HPDE6-E6E7 (cell line): Measurements from ENCODE around the gene BTRC.
"Not testable (repeated sequence)": the region's sequence is repeated elsewhere in the genome, so short reads cannot be mapped to it uniquely, and the experiment has no call there.

ENCODE experiments used
- DNase-seq: peaks from one replicate; pipeline ENCODE4 v3.0.0; 2011; ENCODE audit warnings: missing footprints; ENCODE audit errors: extremely low spot score

Gene BTRC

DNA sequence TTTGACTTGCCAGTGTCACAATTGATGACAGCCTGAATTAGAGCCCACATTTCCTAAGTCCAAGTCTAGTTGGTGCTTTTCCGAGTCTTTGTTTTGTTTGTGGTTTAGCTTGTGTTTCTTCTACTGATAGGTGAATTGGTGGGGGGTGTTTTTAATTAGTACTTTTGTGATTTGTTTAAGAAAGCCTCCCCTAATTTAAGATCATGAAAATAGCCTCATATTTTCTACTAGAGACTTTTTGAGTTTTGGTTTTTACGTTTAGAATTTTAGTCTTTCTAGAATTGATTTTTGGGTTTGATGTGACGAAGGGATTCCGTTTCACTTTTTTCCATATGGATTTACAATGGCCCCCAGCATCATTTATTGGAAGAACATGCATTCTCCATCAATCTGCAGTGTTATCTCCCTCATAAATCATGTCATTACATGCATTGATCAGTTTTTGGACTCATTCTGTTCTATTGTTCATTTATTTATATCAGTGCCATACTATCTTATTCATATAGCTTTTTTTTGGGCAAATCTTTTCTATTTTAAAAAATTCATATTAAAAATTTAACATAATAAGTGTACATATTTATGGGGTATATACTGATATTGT, 32.8 kb downstream of the BTRC start:
- no peak for DNase-seq

DNA sequence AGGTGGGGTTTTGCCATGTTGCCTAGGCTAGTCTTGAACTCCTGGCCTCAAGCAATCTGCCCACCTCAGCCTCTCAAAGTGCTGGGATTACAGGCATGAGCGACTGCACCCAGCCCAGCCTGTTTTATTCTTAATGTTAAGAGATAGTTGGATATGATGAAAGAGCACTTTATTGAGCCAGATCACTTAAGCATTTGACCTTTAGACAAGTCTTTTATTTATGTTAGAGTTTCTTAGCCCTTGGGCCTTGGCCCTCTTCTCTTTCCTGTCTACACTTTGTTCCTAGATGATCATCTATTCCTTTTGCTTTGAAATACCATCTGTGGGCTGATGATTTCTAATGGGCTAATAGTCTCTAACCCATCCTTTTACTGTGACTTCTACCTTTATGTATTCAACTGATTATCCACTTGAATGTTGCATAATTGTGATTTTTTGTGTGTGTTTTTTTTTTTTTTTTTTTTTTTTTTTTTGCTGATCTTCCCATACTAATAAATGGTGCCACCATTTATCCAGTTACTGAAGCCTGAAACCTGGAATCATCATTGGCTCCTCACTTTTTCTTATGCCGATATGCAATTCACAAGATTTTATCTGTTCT, 34.8 kb downstream of the BTRC start:
- no peak for DNase-seq

DNA sequence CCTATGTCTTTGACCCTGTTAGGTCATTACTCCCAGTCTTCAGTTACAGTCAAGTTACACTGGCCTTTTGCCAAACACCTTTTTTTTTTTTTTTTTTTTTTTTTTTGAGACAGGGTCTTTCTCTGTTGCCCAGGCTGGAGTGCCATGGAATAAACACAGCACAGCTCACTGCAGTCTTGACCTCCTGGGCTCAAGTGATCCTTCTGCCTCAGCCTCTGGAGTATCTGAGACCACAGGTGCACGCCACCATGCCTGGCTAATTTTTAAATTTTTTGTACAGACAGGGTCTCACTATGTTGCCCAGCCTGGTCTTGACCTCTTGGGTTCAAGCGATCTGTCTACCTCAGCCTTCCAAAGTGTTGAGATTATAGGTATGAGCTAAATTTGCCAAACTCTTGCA, 35.6 kb downstream of the BTRC start:
- not testable (repeated sequence) for DNase-seq

DNA sequence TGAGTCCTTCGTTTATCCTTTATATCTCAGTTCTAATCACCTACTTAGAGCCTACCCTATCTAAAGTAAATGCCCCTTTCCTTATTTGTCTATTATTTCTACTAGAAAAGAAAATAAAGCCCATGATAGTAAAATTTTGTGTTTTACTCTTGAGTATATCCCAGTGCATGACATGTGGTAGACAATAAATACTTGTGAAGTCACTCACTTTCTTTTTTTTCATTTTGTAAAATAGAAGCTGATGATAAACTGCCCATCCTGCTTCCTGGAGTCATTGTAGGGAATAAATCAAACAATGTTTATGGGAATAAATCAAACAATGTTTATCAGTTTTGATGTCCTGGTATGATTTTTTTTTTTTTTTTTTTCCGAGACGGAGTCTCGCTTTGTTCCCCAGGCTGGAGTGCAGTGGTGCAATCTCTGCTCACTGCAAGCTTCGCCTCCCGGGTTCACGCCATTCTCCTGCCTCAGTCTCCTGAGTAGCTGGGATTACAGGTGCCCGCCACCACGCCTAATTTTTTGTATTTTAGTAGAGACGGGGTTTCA, 36.1 kb downstream of the BTRC start:
- no peak for DNase-seq

DNA sequence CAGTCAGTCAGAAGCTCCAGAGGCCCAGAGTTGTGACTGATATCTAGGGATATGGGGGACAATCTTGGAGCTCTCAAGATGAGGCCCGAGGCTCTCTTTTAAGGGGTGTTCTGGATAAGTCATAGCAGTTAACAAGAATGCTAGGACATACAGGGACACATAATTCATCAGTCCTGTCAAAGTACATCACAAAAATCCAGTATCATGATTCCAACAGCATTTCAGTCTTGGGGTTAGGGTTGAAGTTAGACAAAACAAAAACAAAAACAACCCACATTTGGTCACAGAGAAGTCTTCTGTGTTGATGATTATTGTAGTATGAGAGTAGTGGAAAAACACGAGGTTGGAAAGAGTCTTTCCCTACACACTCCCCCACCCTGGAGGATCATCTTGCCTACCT, 39.4 kb downstream of the BTRC start:
- DNase-seq = no peak

DNA sequence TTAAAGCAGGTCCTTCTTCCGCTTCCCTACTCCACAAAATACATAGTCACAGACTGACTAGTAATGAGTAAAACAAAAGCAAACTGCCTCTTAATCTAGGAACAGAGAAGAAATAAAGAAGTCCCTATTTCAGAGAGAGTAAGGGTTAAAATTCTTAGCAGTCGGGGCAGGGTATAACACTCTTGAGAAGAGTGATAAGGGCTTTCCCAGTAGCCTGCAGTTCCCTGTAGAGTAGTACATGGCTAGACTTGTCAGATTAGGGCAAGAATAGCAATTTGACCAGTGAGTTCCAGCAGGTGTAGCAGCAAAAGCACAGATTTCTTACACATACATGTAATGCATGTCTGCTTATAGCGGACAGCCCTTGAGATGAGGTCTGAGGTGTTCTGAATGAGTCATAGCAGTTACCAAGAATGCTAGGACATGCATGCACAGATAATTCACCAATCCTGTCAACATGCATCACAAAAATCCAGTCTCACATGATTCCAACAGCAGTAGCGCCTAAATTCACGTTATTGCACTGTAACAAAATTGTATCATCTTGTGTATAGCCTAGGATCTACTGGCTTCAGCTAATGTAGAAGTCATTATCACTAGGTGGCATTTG, 40.7 kb downstream of the BTRC start:
- peak; percentile 31 for DNase-seq

DNA sequence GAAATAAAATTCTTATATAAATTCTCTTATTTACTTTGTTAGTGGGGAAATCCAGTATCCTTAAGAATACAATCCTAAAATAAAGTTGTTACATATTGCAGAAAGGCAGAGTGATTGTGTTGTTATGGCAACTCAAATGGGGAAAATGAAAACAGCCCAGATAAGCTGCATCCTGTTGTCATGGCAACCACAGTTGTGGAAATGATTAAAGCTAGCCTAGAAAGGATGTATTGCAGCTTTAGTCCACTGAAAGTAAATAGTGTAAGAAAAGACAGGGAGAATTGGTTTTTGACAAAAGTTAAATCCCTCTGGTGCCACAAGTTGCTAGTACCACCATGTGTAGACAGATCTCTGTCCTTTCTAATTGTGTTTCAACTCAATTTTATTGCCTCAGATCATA, 43.2 kb downstream of the BTRC start:
- DNase-seq = no peak

DNA sequence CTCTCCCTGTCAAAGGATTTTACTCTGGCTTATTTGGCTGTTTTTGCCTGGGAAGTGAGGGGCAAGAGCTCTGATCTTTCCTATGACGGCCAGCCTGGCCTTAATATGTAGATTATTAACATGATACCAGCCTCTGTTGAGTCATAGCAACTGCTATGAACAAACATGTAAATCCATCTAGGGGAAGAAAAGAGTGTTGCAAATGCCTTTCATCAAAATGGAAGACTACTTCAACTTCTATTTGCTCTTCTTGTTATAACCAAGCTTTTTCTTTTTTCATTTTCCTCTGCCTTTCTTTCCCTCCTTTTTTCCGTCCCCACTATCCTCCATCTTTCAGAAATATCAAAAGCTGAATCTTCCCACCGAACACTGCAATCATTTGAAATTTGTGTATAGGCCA, 46.6 kb downstream of the BTRC start:
- DNase-seq = no peak

DNA sequence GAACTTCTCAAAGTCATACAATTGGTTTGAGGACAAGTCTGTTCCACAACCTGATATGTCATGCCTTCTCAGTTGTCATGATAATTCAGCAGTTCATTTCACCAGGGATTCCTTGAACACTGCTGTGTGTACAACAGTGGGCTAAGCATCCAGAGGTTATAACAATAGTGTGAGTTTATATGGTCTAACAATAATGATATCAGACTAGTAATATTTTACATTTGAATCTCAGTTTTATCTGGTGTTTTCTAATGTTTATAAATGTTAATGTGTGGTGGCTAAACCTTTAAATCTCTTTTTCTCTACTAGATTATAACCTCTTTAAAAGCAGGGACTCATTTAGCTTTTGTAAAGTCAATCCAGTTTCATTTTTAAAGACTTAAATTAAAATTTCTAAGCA, 48.7 kb downstream of the BTRC start:
- no peak for DNase-seq

DNA sequence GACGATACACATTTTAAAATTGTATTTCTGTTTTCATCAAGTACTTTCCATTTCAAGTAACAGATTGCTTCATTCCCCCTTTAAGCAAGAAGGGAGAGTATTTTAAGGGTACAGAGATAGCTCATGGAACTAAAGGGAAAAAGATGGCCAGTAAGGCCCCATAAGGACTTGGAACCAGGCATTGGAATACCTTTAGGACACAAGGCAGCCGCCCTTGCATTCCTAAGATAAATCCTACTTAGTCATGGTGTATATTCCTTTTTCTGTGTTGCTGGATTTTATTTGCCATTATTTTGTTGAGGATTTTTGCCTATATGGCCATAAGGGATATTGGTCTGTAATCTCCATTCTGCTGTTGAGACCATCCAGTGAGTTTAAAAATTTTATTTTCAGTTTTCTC, 49.2 kb downstream of the BTRC start:
- DNase-seq = no peak

DNA sequence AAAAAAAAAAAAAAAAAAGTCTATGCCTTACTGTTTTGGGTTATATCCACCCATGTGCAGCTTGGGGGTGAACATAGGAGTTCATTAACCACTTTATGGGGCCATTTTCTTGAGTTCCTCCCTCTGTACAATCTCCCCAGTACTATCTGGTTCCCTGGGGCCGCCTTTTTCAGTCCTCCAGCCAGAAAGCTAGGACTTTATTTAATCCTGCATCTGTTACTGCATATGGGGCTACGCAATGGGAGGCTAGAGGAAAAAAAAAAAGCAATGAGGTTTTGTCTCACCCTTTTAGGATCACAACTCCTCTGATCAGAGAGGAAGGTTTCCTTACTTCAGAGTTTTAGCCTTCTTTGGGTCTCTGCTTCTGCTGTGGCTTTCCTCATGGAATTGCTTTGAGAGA, 51.0 kb downstream of the BTRC start:
- DNase-seq = no peak

DNA sequence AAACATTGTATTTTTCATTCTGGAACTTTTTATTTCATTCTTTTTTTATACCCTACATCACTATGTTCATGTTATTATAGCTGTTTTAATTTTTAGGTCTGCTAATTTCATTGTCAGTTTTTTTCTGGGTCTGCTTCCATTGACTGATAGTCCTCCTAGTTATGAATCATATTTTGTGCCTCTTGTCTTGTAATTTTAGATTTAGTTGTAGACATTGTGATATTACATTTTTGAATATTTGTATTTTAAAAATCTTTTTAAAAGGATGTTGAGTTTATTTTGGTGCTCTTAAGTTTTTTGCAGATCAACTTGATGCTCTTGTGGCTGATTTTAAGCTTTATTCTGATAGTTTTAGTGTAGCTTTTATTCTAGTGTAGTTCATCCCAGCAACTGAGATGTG, 57.6 kb downstream of the BTRC start:
- no peak for DNase-seq

DNA sequence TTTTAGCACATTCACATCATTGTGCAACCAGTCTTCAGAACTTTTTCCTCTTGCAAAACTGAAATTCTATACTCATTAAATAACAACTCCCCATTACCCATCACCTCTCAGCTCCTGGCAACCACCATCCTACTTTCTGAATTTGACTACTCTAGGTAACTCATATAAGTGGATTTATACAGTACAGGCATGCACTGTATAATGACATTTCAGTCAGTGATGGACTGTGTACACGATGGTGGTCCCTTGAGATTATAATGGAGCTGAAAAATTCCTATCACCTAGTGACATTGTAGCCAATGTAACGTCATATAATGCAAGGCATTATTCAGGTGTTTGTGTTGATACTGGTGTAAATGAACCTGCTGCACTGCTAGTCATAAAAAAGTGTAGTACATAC, 60.1 kb downstream of the BTRC start:
- no peak for DNase-seq

DNA sequence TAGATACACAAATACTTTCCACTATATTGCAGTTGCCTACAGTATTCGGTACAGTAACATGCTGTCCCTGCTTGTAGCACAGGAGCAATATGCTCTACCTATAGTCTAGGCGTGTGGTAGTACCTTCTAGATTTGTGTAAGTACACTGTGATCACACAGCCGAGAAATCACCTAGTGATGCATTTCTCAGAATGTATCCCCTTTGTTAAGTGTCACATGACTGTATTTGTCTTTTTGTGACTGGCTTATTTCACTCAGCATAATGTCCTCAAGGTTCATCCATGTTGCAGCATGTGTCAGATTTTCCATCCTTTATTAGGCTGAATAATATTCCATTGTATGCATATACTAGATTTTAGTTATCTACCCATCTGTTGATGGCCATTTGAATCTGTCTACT, 61.9 kb downstream of the BTRC start:
- DNase-seq = no peak

DNA sequence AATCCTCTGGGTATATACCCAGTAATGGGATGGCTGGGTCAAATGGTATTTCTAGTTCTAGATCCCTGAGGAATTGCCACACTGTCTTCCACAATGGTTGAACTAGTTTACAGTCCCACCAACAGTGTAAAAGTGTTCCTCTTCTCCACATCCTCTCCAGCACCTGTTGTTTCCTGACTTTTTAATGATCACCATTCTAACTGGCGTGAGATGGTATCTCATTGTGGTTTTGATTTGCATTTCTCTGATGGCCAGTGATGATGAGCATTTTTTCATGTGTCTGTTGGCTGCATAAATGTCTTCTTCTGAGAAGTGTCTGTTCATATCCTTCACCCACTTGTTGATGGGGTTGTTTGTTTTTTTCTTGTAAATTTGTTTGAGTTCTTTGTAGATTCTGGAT, 68.0 kb downstream of the BTRC start:
- not testable (repeated sequence) for DNase-seq

DNA sequence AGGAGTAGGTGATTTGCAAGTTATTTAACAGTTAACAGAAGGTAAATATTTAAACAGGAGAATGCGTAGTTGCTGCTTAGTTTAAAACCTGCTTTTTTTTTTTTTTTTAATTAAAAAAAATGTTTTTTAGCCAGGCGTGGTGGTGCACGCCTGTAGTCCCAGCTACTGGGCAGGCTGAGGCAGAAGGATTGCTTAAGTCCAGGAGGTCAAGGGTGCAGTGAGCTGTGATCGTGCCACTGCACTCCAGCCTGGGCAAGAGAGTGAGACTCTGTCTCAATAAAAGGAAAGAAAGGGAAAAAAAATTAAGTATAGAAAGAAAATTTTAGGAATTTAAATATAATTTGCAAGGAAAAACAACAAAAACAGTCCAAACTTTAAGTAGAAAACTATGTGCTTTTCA, 71.6 kb downstream of the BTRC start:
- DNase-seq = no peak

DNA sequence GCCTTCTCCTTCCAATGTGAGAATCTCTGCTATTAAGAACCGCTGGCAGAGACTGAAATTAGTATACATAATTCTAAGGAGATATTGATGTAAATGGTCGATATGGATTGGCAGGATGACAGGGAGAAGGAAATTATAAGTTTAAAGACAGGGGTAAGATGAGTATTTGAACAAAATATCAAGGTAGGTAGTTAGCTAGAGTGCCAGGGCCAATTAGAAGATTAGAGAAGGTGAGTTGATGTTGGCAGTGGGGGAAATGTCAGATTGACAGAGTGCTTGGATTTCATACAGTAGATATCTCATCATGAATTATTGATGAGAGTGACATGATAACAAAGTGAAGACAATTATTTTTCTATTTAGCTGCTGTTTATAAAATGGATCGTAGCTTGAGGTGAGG, 74.1 kb downstream of the BTRC start:
- DNase-seq = no peak

DNA sequence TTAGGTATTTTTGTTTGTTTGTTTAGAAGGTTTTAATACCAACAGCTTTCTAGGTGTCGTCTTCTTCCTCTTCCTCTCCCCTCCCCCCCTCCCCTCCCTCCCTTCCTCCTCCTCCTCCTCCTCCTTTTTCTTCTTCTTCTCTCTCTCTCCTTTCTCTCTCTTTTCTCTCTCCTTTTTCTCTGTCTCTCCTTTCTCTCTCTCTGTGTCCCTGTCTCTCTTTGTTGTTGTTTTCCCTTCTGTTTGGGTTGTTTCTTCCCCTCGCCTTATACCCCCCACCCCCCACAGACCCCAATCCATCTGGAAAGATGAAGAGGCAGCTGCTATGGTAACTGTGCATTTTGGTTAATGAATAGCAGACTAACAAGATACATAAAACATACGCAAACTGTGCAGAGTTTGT, 75.5 kb downstream of the BTRC start:
- no peak for DNase-seq

DNA sequence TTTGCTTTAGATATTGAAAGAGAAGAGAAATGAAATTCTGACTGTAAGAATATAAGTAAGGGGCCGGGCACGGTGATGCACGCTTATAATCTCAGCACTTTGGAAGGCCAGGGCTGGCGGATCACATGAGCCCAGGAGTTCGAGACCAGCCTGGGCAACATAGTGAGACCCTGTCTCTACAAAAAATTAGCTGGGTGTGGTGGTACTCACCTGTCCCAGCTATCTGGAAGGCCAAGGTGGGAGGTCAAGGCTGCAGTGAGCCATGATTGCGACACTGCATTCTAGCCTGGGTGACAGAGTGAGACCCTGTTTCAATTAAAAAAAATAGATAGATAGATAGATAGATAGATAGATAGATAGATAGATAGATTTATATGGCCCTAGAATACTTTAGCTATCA, 82.3 kb downstream of the BTRC start:
- DNase-seq = no peak

DNA sequence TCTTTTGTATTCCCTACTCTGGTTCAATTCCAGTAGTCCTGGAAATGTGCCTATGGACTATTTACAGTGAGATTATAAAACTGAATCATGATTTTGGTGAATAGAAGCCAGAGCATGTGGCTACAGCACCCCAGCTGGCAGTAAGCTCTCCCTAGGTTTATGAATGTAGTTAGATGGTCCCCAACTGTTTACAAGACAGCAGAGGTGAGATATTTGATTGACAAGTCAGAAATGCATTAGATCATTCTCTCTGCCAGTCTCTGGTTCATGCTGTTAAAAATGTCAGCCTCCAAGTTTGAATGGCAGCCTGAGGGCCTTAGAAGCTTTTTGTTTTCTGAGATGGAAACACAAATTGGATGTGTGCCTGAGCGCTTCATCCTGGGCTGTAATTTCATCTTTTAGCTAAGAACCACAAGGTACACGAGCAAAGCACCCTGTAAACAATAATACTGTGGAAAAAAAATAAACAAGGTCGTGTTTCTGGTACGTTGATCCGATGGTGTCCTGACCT, 85.0 kb downstream of the BTRC start:
- DNase-seq = peak; percentile 3

DNA sequence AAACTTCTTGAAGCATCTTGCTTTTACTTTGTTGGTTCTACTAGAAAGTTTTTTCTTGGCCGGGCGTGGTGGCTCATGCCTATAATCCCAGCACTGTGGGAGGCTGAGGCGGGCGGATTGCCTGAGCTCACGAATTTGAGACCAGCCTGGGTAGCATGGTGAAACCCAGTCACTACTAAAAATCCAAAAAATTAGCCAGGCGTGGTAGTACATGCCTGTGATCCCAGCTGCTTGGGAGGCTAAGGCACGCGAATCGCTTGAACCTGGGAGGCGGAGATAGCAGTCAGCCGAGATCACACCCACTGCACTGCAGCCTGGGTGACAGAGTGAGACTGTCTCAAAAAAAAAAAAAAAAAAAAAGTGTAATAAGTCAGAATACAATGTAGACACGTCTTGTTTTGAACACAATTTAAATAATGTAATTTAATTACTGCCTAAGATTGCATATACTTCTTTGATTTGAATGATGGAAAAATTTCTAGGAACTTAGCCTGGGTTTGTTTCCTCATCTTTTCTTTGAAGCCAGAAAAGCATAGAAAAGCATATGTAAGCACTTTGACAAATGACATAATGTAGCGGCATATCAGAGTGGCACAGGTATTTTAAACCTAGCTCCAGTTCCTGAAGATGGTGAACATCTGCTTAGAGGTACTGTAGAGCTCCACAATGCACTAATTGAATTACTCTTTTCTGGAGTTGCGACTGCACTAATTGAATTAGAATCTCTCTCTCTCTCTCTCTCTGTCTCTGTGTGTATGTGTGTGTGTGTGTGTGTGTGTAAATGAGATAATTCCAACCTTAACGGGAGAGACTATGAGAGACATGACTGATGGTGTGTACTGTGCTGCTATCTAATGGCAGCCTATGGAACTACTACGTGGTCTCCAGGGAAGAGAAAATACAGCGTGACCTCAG, 87.8 kb downstream of the BTRC start:
- peak; percentile 40 for DNase-seq

DNA sequence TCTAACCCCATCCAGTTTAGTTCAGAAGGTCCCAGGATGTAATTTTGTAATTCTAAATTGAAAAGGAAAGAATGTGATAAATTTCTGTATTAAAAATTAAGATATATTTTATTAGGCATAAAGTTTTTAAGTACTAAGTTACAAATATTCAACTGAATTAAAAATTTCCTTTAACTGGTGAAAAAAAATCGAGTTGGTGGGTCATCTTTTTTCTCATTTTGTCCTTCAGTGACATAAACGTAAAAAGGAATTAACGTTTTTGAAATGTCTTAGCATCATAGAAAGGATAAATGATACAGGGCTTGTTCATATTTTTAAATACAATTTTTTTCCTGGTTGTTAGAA, 88.5 kb downstream of the BTRC start:
- no peak for DNase-seq
